K562 (cell line): ENCODE measurements around the gene CSKMT. TPM values are rescaled to one million over a fixed set of nuclear protein-coding genes. Genes with fewer than 3 reads are reported as not detected.

Experiments used
- FOS ChIP-seq: IDR thresholded peaks from 3 replicates; pipeline ENCODE4 v1.6.1; 2011; ENCODE audit not compliant: insufficient read length; ENCODE audit errors: extremely low read depth
- FOXA3 ChIP-seq, 2 experiments: fragments of 450-650 bp in 1 of 2; sonication (generic) in 1 of 2; formaldehyde crosslinking; IDR thresholded peaks in 1 of 2; conservative IDR thresholded peaks in 1 of 2; 2 replicates each; pipeline versions ENCODE4 v1.4.0 to v1.8.0; 2020 to 2022; ENCODE audit warnings: mild to moderate bottlenecking in 2 of 2, missing genetic modification reagents in 1 of 2
- JUN ChIP-seq, 2 experiments: sonication (generic) in 1 of 2; formaldehyde crosslinking in 1 of 2; IDR thresholded peaks; 2 replicates each; pipeline versions ENCODE4 v1.6.1 to v1.8.0; 2012 to 2022; ENCODE audit warnings: borderline replicate concordance in 2 of 2, mild to moderate bottlenecking in 2 of 2, improper control_type of control experiment in 1 of 2, low read depth in 1 of 2, low read length in 1 of 2, missing genetic modification reagents in 1 of 2
- LARP7 ChIP-seq: fragments of 450-650 bp; IDR thresholded peaks from 2 replicates; pipeline ENCODE4 v1.6.1; 2016
- MED1 ChIP-seq: sonication (generic); formaldehyde crosslinking; IDR thresholded peaks from 2 replicates; pipeline ENCODE4 v1.8.1; 2023; ENCODE audit warnings: missing genetic modification reagents, borderline replicate concordance
- NCOA4 ChIP-seq: fragments of 450-650 bp; IDR thresholded peaks from 2 replicates; pipeline ENCODE4 v1.6.1; 2018; ENCODE audit warnings: mild to moderate bottlenecking; ENCODE audit not compliant: partially characterized antibody
- NR2F6 ChIP-seq: fragments of 450-650 bp; formaldehyde crosslinking; IDR thresholded peaks from 2 replicates; pipeline ENCODE4 v1.4.0; 2020; ENCODE audit warnings: mild to moderate bottlenecking
- TRIM24 ChIP-seq, 2 experiments: fragments of 450-650 bp; IDR thresholded peaks; 2 replicates each; pipeline ENCODE4 v1.6.1; 2016
- ZNF224 ChIP-seq: sonication (generic); formaldehyde crosslinking; IDR thresholded peaks from 2 replicates; pipeline ENCODE4 v1.8.0; 2022; ENCODE audit warnings: mild to moderate bottlenecking, missing genetic modification reagents
- ZNF263 ChIP-seq: sonication (generic); formaldehyde crosslinking; IDR thresholded peaks from 2 replicates; pipeline ENCODE4 v1.8.0; 2022; ENCODE audit warnings: mild to moderate bottlenecking, missing genetic modification reagents, borderline replicate concordance
- polyA plus RNA-seq, 8 experiments: library from polyadenylated mRNA; depleted of rRNA in 4 of 8; stranded (reverse) in 5 of 8; unstranded in 3 of 8; fragments of >200 nt; fragmentation: Nextera tagmentation in 2 of 8; fragmentation: Illumina TruSeq in 1 of 8; extraction: Ambion mirVana in 2 of 8; extraction: Trizol in 1 of 8; gene quantifications; 2 replicates each; pipeline versions ENCODE4 v1.2.1 to v1.2.3, GENCODE V29; 2011 to 2014; ENCODE audit warnings: inconsistent platforms in 1 of 8, missing spikeins in 1 of 8
- total RNA-seq, 7 experiments: library from RNA; depleted of rRNA in 6 of 7; stranded (reverse); fragments of >200 nt in 6 of 7; fragmentation: Illumina TruSeq in 2 of 7; extraction: Trizol in 2 of 7; gene quantifications; 2 replicates each; pipeline versions ENCODE4 v1.2.1 to v1.2.3, GENCODE V29; 2011 to 2021; ENCODE audit warnings: low replicate concordance in 1 of 7
- TF ChIP-seq, protein P1 (sequence below): fragments of 450-650 bp; IDR thresholded peaks from 2 replicates; pipeline ENCODE4 v1.6.1; 2016; ENCODE audit warnings: low read depth, mild to moderate bottlenecking, moderate library complexity
- TF ChIP-seq, protein P2 (sequence below): sonication (generic); formaldehyde crosslinking; IDR thresholded peaks from 2 replicates; pipeline ENCODE4 v1.8.0; 2022; ENCODE audit warnings: mild to moderate bottlenecking, missing genetic modification reagents
- TF ChIP-seq, protein P3 (sequence below): sonication (generic); formaldehyde crosslinking; IDR thresholded peaks from 2 replicates; pipeline ENCODE4 v1.9.0; 2022; ENCODE audit warnings: mild to moderate bottlenecking, missing genetic modification reagents
- TF ChIP-seq, protein P4 (sequence below): sonication (generic); formaldehyde crosslinking; IDR thresholded peaks from 2 replicates; pipeline ENCODE4 v1.8.0; 2023; ENCODE audit warnings: missing genetic modification reagents, mild to moderate bottlenecking, borderline replicate concordance
- TF ChIP-seq, protein P5 (sequence below): fragments of 250-450 bp; sonication (Bioruptor Pico); IDR thresholded peaks from 2 replicates; pipeline ENCODE4 v1.4.0; 2020
- TF ChIP-seq, protein P6 (sequence below): fragments of 450-650 bp; IDR thresholded peaks from one replicate; pipeline ENCODE4 v1.6.1; 2018; ENCODE audit warnings: mild to moderate bottlenecking, moderate library complexity; ENCODE audit not compliant: partially characterized antibody

Gene CSKMT
- total and polyA plus RNA-seq, 9 of the 15 experiments (the other 6 are each of a cell fraction or from before 2014, with no cell fraction given) = 10.3 to 108 (median 27.2) TPM

DNA sequence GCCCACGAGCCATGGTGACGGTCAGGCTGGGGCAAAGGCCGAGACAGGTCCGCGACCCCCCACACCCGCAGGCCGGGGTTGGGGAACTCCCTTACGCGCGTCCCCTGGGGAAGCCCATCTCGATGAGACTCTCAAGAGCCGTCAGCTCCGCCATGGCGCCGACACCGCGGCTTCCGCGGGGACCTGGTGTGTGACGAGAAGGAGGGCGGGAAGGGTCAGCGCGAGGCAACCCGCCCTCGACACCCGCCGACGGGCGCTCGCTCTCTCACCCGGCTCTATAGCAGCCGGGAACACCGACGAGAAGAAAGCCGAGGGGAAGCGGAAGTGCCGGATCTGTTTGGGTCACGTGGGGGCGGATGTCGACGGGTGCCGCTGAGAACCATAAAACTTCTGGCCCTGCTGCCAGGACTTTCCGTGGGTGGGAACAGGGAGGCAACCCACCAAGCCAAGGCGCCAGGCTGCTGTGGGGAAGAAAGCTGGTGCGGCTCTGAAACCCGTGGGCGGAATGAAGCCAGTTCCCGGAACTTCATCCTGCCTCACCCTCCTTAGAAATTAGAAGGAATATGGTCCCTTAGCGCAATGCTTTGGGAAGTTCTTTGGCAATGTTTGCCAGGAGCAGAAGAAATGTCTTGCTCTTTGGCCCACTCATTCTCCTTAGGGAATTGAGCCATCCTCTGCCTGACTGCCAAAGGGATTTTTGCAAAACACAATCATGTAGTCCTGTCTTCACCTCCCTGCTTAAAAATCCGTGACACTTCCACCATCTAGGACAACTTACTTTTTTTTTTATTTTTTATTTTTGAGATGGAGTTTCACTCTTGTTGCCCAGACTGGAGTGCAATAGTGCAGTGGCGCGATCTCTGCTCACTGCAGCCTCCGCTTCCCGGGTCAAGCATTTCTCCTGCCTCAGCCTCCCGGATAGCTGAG, 13.9 kb downstream of the CSKMT start, which contains the start of gene UBXN1 (continued):
- TF ChIP-seq, protein P1, sequence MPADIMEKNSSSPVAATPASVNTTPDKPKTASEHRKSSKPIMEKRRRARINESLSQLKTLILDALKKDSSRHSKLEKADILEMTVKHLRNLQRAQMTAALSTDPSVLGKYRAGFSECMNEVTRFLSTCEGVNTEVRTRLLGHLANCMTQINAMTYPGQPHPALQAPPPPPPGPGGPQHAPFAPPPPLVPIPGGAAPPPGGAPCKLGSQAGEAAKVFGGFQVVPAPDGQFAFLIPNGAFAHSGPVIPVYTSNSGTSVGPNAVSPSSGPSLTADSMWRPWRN = no peak
- TF ChIP-seq, protein P2, sequence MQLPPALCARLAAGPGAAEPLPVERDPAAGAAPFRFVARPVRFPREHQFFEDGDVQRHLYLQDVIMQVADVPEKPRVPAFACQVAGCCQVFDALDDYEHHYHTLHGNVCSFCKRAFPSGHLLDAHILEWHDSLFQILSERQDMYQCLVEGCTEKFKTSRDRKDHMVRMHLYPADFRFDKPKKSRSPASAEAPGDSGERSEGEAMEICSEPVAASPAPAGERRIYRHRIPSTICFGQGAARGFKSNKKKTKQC (CRISPR knock-in tag) = no peak; the same call in 1 of the 2 replicates
- TF ChIP-seq LARP7 = no peak
- no peak for TF ChIP-seq FOS
- TF ChIP-seq, protein P3, sequence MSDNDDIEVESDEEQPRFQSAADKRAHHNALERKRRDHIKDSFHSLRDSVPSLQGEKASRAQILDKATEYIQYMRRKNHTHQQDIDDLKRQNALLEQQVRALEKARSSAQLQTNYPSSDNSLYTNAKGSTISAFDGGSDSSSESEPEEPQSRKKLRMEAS (CRISPR knock-in tag) = peak; percentile 79
- no peak for TF ChIP-seq MED1 (CRISPR knock-in tag)
- TF ChIP-seq FOXA3 (CRISPR knock-in tag; conservative IDR thresholded peaks at IDR 0.05 in 1 of 2, IDR thresholded peaks at IDR 0.05 in 1 of 2) = no peak
- TF ChIP-seq NR2F6 (CRISPR knock-in tag) = no peak
- TF ChIP-seq, protein P4, sequence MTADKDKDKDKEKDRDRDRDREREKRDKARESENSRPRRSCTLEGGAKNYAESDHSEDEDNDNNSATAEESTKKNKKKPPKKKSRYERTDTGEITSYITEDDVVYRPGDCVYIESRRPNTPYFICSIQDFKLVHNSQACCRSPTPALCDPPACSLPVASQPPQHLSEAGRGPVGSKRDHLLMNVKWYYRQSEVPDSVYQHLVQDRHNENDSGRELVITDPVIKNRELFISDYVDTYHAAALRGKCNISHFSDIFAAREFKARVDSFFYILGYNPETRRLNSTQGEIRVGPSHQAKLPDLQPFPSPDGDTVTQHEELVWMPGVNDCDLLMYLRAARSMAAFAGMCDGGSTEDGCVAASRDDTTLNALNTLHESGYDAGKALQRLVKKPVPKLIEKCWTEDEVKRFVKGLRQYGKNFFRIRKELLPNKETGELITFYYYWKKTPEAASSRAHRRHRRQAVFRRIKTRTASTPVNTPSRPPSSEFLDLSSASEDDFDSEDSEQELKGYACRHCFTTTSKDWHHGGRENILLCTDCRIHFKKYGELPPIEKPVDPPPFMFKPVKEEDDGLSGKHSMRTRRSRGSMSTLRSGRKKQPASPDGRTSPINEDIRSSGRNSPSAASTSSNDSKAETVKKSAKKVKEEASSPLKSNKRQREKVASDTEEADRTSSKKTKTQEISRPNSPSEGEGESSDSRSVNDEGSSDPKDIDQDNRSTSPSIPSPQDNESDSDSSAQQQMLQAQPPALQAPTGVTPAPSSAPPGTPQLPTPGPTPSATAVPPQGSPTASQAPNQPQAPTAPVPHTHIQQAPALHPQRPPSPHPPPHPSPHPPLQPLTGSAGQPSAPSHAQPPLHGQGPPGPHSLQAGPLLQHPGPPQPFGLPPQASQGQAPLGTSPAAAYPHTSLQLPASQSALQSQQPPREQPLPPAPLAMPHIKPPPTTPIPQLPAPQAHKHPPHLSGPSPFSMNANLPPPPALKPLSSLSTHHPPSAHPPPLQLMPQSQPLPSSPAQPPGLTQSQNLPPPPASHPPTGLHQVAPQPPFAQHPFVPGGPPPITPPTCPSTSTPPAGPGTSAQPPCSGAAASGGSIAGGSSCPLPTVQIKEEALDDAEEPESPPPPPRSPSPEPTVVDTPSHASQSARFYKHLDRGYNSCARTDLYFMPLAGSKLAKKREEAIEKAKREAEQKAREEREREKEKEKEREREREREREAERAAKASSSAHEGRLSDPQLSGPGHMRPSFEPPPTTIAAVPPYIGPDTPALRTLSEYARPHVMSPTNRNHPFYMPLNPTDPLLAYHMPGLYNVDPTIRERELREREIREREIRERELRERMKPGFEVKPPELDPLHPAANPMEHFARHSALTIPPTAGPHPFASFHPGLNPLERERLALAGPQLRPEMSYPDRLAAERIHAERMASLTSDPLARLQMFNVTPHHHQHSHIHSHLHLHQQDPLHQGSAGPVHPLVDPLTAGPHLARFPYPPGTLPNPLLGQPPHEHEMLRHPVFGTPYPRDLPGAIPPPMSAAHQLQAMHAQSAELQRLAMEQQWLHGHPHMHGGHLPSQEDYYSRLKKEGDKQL = no peak
- TF ChIP-seq, protein P5, sequence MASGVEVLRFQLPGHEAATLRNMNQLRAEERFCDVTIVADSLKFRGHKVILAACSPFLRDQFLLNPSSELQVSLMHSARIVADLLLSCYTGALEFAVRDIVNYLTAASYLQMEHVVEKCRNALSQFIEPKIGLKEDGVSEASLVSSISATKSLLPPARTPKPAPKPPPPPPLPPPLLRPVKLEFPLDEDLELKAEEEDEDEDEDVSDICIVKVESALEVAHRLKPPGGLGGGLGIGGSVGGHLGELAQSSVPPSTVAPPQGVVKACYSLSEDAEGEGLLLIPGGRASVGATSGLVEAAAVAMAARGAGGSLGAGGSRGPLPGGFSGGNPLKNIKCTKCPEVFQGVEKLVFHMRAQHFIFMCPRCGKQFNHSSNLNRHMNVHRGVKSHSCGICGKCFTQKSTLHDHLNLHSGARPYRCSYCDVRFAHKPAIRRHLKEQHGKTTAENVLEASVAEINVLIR (CRISPR knock-in tag) = no peak
- peak; percentile 7; the same call in 1 of the 2 replicates for TF ChIP-seq JUN (IDR thresholded peaks at IDR 0.05; ENCODE audit: borderline replicate concordance, low read depth, low read length)
- TF ChIP-seq JUN (CRISPR knock-in tag; IDR thresholded peaks at IDR 0.05; ENCODE audit: borderline replicate concordance) = no peak
- TF ChIP-seq NCOA4 = no peak
- peak in 1 of 2 experiments; percentile 67; a peak in 2 of 4 replicates for TF ChIP-seq TRIM24 (IDR thresholded peaks at IDR 0.05)
- no peak for TF ChIP-seq ZNF224 (CRISPR knock-in tag)
- TF ChIP-seq, protein P6, sequence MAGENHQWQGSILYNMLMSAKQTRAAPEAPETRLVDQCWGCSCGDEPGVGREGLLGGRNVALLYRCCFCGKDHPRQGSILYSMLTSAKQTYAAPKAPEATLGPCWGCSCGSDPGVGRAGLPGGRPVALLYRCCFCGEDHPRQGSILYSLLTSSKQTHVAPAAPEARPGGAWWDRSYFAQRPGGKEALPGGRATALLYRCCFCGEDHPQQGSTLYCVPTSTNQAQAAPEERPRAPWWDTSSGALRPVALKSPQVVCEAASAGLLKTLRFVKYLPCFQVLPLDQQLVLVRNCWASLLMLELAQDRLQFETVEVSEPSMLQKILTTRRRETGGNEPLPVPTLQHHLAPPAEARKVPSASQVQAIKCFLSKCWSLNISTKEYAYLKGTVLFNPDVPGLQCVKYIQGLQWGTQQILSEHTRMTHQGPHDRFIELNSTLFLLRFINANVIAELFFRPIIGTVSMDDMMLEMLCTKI = no peak
- TF ChIP-seq ZNF263 (CRISPR knock-in tag) = peak; percentile 25; the same call in 1 of the 2 replicates
